Adrenal gland (tissue), 12 donors: ENCODE results near the gene BMP8A. TPM values are rescaled to one million over a fixed set of nuclear protein-coding genes. Genes with fewer than 3 reads are reported as not detected.

Experiments used
- DNase-seq, 7 donors: peaks; one replicate each; pipeline ENCODE4 v3.0.0-alpha.2; 2019 to 2020
- H3K27ac ChIP-seq, 5 donors: fragments of 200-600 bp; sonication (generic) in 4 of 5; 1 replicate in 3 of 5; 2 replicates in 2 of 5; pipeline versions ENCODE4 v1.5.1 to v1.8.0; 2016 to 2020; ENCODE audit warnings: mild to moderate bottlenecking in 1 of 5
- H3K27me3 ChIP-seq: fragments of 200-600 bp; 2 replicates; pipeline ENCODE4 v1.8.0; 2021
- H3K36me3 ChIP-seq, 2 donors: fragments of 200-600 bp; replicated peaks in 1 of 2; 1 replicate in 1 of 2; 2 replicates in 1 of 2; pipeline versions ENCODE4 v1.5.1 to v1.8.0; 2018 to 2022
- H3K4me1 ChIP-seq, 2 donors: fragments of 200-600 bp; replicated peaks in 1 of 2; 1 replicate in 1 of 2; 2 replicates in 1 of 2; pipeline versions ENCODE4 v1.5.1 to v1.8.0; 2018 to 2021
- H3K4me3 ChIP-seq, 4 donors: fragments of 200-600 bp; sonication (generic) in 3 of 4; one replicate each; pipeline ENCODE4 v1.5.1; 2016 to 2018
- H3K9me3 ChIP-seq, 3 donors: fragments of 200-600 bp; sonication (generic) in 1 of 3; replicated peaks in 1 of 3; 1 replicate in 2 of 3; 2 replicates in 1 of 3; pipeline versions ENCODE4 v1.5.1 to v1.8.0; 2016 to 2021
- CTCF ChIP-seq, 6 experiments: fragments of 450-650 bp in 4 of 6; fragments of 200-600 bp in 2 of 6; sonication (generic) in 1 of 6; IDR thresholded peaks; 1 replicate in 5 of 6; 2 replicates in 1 of 6; pipeline versions ENCODE4 v1.5.1 to v1.8.0; 2016 to 2021; ENCODE audit warnings: antibody characterized with exemption in 6 of 6, mild to moderate bottlenecking in 2 of 6, moderate library complexity in 1 of 6
- POLR2A ChIP-seq, 2 donors: fragments of 450-650 bp; IDR thresholded peaks; one replicate each; pipeline ENCODE4 v1.6.1; 2017; ENCODE audit warnings: antibody characterized with exemption in 2 of 2, mild to moderate bottlenecking in 2 of 2, moderate library complexity in 1 of 2
- WGBS, 4 donors: extraction: QIAGEN DNeasy Blood & Tissue Kit in 2 of 4; methylation state at CpG; one replicate each; pipeline versions ENCODE4 v1.1.5 to v1.1.7; 2013 to 2017; 5-methylcytosine and 5-hydroxymethylcytosine counted together
- intact Hi-C, 2 donors: fragments of 100-400 bp; cut with DNase I; formaldehyde crosslinking; loops; one replicate each; pipeline versions ENCODE4 v1.14.1 to v1.15.0; 2022 to 2023
- polyA plus RNA-seq, 3 donors: library from polyadenylated mRNA; stranded (reverse); fragments of 200-250 nt in 2 of 3; fragments of 350-450 nt in 1 of 3; fragmentation: Illumina TruSeq in 1 of 3; extraction: RNeasy Lipid Tissue Mini Kit (QIAGEN cat#74804) in 1 of 3; gene quantifications; one replicate each; pipeline ENCODE4 v1.2.3, GENCODE V29; 2013 to 2014
- total RNA-seq, 9 donors: library from RNA; depleted of rRNA in 4 of 9; stranded (reverse); fragments of >200 nt in 4 of 9; fragments of 120-200 nt in 1 of 9; fragmentation: NEBNext Ultra II Directional in 1 of 9; extraction: Animal tissue kit (Norgen Biotek cat#: 25700) in 1 of 9; gene quantifications; one replicate each; pipeline versions ENCODE4 v1.1.0 to v1.2.4, GENCODE V29; 2013 to 2023
- donor health status: healthy with polysubstance abuse.
- donor health status: Bipolar disorder and iron deficiency.
- donor health status: DM: yes; HTN: yes; CAD: no.
- donor health status: DM: no; HTN: no; CAD: no.
- donor health status: DM: no; HTN: no; CAD: no.
- donor health status: DM: yes; HTN: yes; CAD: no.

Gene BMP8A
- total and polyA plus RNA-seq, 12 donors, result 0.09 to 1.7 (median 0.55) TPM; not detected in 1

- Histone ChIP-seq H3K4me1 (no peaks in the 10 kb centered on the region), H3K36me3 (peaks cover 0 to 35% of the 10 kb centered on the region in 2 donors), H3K27me3 (no peaks in the 10 kb centered on the region), H3K9me3 (no peaks in the 10 kb centered on the region), H3K27ac (no peak overlapping the region), H3K4me3 (no peak overlapping the region)
- no peak for DNase-seq
- TF ChIP-seq POLR2A (IDR thresholded peaks at IDR 0.05), result no peak
- TF ChIP-seq CTCF (IDR thresholded peaks at IDR 0.05), result no peak
- WGBS, 4 donors, result 88 to 99% (median 95%) methylated on average over 2 to 9 of the region's 9 CpGs
- intact Hi-C loops, result no loop called here
Measured at GRCh38 chr1:39545531-39545930, 54.1 kb downstream of the BMP8A start.

GRCh38 chr1:39554277-39554676 is 62.8 kb downstream of the BMP8A start:
- no peak for DNase-seq
- Histone ChIP-seq H3K27ac (no peak overlapping the region), H3K27me3 (no peaks in the 10 kb centered on the region), H3K4me3 (no peak overlapping the region), H3K36me3 (peaks cover 0 to 4% of the 10 kb centered on the region in 2 donors), H3K9me3 (no peaks in the 10 kb centered on the region), H3K4me1 (peaks cover 0 to 4% of the 10 kb centered on the region in 2 donors)
- intact Hi-C loops, result no loop called here
- no peak for TF ChIP-seq CTCF (IDR thresholded peaks at IDR 0.05)
- no peak for TF ChIP-seq POLR2A (IDR thresholded peaks at IDR 0.05)
- 92 to 97% (median 94%) methylated on average over 2 of the region's 2 CpGs for WGBS, 4 donors

GRCh38 chr1:39561279-39561678 is 69.8 kb downstream of the BMP8A start:
- 88 to 94% (median 91%) methylated on average over 1 of the region's 1 CpG for WGBS, 4 donors
- intact Hi-C loops, result no loop called here
- TF ChIP-seq CTCF (IDR thresholded peaks at IDR 0.05) (no peak), POLR2A (IDR thresholded peaks at IDR 0.05) (no peak)

GRCh38 chr1:39562886-39563285 is 71.5 kb downstream of the BMP8A start:
- Histone ChIP-seq H3K27me3 (no peaks in the 10 kb centered on the region), H3K9me3 (no peaks in the 10 kb centered on the region), H3K27ac (no peak overlapping the region), H3K4me3 (no peak overlapping the region), H3K36me3 (peaks cover 0 to 82% of the 10 kb centered on the region in 2 donors), H3K4me1 (peaks cover 5 to 19% of the 10 kb centered on the region in 2 donors)
- intact Hi-C loops, result no loop called here
- 82 to 91% (median 84%) methylated on average over 3 of the region's 3 CpGs for WGBS, 4 donors
- TF ChIP-seq POLR2A (IDR thresholded peaks at IDR 0.05) (no peak), CTCF (IDR thresholded peaks at IDR 0.05) (no peak)
- no peak for DNase-seq

More at GRCh38 chr1:39561279-39561678, 69.8 kb downstream of the BMP8A start:
- H3K4me3 ChIP-seq, result no peak overlapping the region
- H3K27me3 ChIP-seq, result no peaks in the 10 kb centered on the region
- peaks cover 0 to 66% of the 10 kb centered on the region in 2 donors for H3K36me3 ChIP-seq
- H3K4me1 ChIP-seq, result peaks cover 0 to 5% of the 10 kb centered on the region in 2 donors
- no peak overlapping the region for H3K27ac ChIP-seq
- DNase-seq, result no peak
- no peaks in the 10 kb centered on the region for H3K9me3 ChIP-seq
